ENCODE measurements around the gene PRSS48.

DNA sequence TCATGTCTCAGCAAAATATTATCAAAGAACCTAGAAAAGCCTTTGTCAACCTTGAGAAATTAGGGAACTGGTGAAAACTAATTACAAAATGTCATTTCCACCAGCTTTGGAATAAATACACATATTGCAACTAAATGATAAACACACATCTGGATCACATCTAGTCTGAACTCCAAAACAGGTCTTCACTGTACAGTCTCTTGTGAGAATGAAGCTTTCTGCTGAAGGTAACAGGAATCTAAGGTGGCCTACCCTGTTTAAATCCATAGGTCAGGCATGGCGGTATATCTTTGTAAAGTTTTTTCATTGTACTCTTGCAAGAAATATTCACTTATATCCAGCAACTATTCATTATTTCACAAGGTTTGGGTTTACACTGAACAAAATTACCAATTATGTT, 46.7 kb downstream of the PRSS48 start:
- TF ChIP-seq, protein P1, sequence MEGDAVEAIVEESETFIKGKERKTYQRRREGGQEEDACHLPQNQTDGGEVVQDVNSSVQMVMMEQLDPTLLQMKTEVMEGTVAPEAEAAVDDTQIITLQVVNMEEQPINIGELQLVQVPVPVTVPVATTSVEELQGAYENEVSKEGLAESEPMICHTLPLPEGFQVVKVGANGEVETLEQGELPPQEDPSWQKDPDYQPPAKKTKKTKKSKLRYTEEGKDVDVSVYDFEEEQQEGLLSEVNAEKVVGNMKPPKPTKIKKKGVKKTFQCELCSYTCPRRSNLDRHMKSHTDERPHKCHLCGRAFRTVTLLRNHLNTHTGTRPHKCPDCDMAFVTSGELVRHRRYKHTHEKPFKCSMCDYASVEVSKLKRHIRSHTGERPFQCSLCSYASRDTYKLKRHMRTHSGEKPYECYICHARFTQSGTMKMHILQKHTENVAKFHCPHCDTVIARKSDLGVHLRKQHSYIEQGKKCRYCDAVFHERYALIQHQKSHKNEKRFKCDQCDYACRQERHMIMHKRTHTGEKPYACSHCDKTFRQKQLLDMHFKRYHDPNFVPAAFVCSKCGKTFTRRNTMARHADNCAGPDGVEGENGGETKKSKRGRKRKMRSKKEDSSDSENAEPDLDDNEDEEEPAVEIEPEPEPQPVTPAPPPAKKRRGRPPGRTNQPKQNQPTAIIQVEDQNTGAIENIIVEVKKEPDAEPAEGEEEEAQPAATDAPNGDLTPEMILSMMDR (IDR thresholded peaks at IDR 0.05) = no peak
- TF ChIP-seq POLR2A (IDR thresholded peaks at IDR 0.05) = no peak

Measured in uterus (tissue), 2 donors.